GM23338 (cell line): ENCODE results near the gene MRPS31. TPM values are rescaled to one million over a fixed set of nuclear protein-coding genes. Genes with fewer than 3 reads are reported as not detected.
A peak's percentile ranks its signal among the peaks of the same experiment; 100 is the strongest.

Experiments
- ATAC-seq: fragments of 200-7000 bp; cut with Tn5 transposase; 3 replicates; pipeline ENCODE4 v1.9.1; 2020
- DNase-seq: peaks from one replicate; pipeline ENCODE4 v3.0.0-alpha.2; 2015; ENCODE audit warnings: low spot score
- H2AFZ ChIP-seq: fragments of 200-600 bp; sonication (generic); 2 replicates; pipeline ENCODE4 v1.8.0; 2016; ENCODE audit warnings: antibody characterized with exemption, mild to moderate bottlenecking, moderate library complexity
- H3F3A ChIP-seq: fragments of 200-600 bp; sonication (generic); replicated peaks from 2 replicates; pipeline ENCODE4 v1.8.0; 2017; ENCODE audit warnings: antibody characterized with exemption, mixed run types, low read depth
- H3K27ac ChIP-seq: fragments of 200-600 bp; sonication (generic); 2 replicates; pipeline ENCODE4 v1.6.1; 2016; ENCODE audit warnings: low read depth
- H3K27me3 ChIP-seq: fragments of 200-600 bp; sonication (generic); 2 replicates; pipeline ENCODE4 v1.8.0; 2016; ENCODE audit warnings: mild to moderate bottlenecking, mixed run types, moderate library complexity; ENCODE audit not compliant: insufficient read depth
- H3K36me3 ChIP-seq: fragments of 200-600 bp; sonication (generic); 2 replicates; pipeline ENCODE4 v1.8.0; 2016; ENCODE audit warnings: mild to moderate bottlenecking; ENCODE audit not compliant: insufficient read depth
- H3K4me1 ChIP-seq: fragments of 200-600 bp; sonication (generic); 2 replicates; pipeline ENCODE4 v1.8.0; 2016; ENCODE audit warnings: mild to moderate bottlenecking, moderate library complexity; ENCODE audit not compliant: insufficient read depth
- H3K4me2 ChIP-seq: fragments of 200-600 bp; sonication (generic); 2 replicates; pipeline ENCODE4 v1.7.1; 2017; ENCODE audit warnings: mixed run types
- H3K4me3 ChIP-seq: fragments of 200-600 bp; sonication (generic); 2 replicates; pipeline ENCODE4 v1.6.1; 2016; ENCODE audit warnings: mixed run types
- H3K79me2 ChIP-seq: fragments of 200-600 bp; sonication (generic); replicated peaks from 2 replicates; pipeline ENCODE4 v1.8.0; 2017; ENCODE audit warnings: mild to moderate bottlenecking; ENCODE audit not compliant: insufficient read depth
- H3K9me2 ChIP-seq: fragments of 200-600 bp; sonication (generic); 2 replicates; pipeline ENCODE4 v1.8.0; 2017; ENCODE audit not compliant: insufficient read depth
- H4K20me1 ChIP-seq: fragments of 200-600 bp; sonication (generic); replicated peaks from 2 replicates; pipeline ENCODE4 v1.8.0; 2017; ENCODE audit warnings: mild to moderate bottlenecking; ENCODE audit not compliant: insufficient read depth
- H3K27ac Mint-ChIP-seq: 2 replicates; pipeline ENCODE4 v1.8.0; 2020; ENCODE audit warnings: inconsistent platforms, mild to moderate bottlenecking, moderate library complexity, mixed read lengths
- H3K27me3 Mint-ChIP-seq: 3 replicates; pipeline ENCODE4 v1.8.0; 2022; ENCODE audit warnings: low read depth, mild to moderate bottlenecking, moderate library complexity, mixed read lengths, inconsistent platforms; ENCODE audit not compliant: insufficient read depth, poor library complexity
- H3K36me3 Mint-ChIP-seq: 3 replicates; pipeline ENCODE4 v1.8.0; 2021; ENCODE audit warnings: low read depth, mild to moderate bottlenecking, inconsistent platforms, moderate library complexity, mixed read lengths
- H3K4me1 Mint-ChIP-seq: 3 replicates; pipeline ENCODE4 v1.8.0; 2020; ENCODE audit warnings: mild to moderate bottlenecking, inconsistent platforms, mixed read lengths
- H3K4me3 Mint-ChIP-seq: 3 replicates; pipeline ENCODE4 v1.8.0; 2021; ENCODE audit warnings: moderate library complexity, mild to moderate bottlenecking, inconsistent platforms, mixed read lengths
- H3K9me3 Mint-ChIP-seq: 3 replicates; pipeline ENCODE4 v1.8.0; 2020; ENCODE audit warnings: moderate library complexity, mild to moderate bottlenecking, inconsistent platforms, mixed read lengths
- CREB1 ChIP-seq: fragments of 250-450 bp; sonication (Bioruptor Pico); IDR thresholded peaks from 2 replicates; pipeline ENCODE4 v1.5.0; 2020; ENCODE audit warnings: low read depth, mild to moderate bottlenecking, moderate library complexity
- CTCF ChIP-seq, 2 experiments: fragments of 200-600 bp in 1 of 2; sonication (generic) in 1 of 2; conservative IDR thresholded peaks; 2 replicates each; pipeline versions ENCODE4 v1.5.1 to v1.6.1; 2016 to 2017; ENCODE audit warnings: antibody characterized with exemption in 2 of 2, low read depth in 2 of 2, mild to moderate bottlenecking in 2 of 2, moderate library complexity in 1 of 2
- ETS1 ChIP-seq: IDR thresholded peaks from 2 replicates; pipeline ENCODE4 v1.6.1; 2016; ENCODE audit warnings: antibody characterized with exemption
- EZH2 ChIP-seq: fragments of 200-600 bp; sonication (generic); IDR thresholded peaks from one replicate; pipeline ENCODE4 v1.8.0; 2017; ENCODE audit warnings: antibody characterized with exemption, mild to moderate bottlenecking, low read depth; ENCODE audit not compliant: unreplicated experiment
- EZH2phosphoT487 ChIP-seq: fragments of 200-600 bp; sonication (generic); IDR thresholded peaks from one replicate; pipeline ENCODE4 v1.8.1; 2018; ENCODE audit warnings: antibody characterized with exemption; ENCODE audit not compliant: unreplicated experiment
- JUNB ChIP-seq: IDR thresholded peaks from one replicate; pipeline ENCODE4 v1.6.1; 2016; ENCODE audit warnings: antibody characterized with exemption; ENCODE audit not compliant: unreplicated experiment
- NANOG ChIP-seq: IDR thresholded peaks from 2 replicates; pipeline ENCODE4 v1.6.1; 2016; ENCODE audit warnings: antibody characterized with exemption, borderline replicate concordance
- POLR2AphosphoS5 ChIP-seq: IDR thresholded peaks from 2 replicates; pipeline ENCODE4 v1.6.1; 2016; ENCODE audit warnings: antibody characterized with exemption, low read depth
- REST ChIP-seq: IDR thresholded peaks from one replicate; pipeline ENCODE4 v1.6.1; 2018; ENCODE audit warnings: antibody characterized with exemption; ENCODE audit not compliant: unreplicated experiment
- STAT1 ChIP-seq: IDR thresholded peaks from one replicate; pipeline ENCODE4 v1.6.1; 2016; ENCODE audit warnings: antibody characterized with exemption; ENCODE audit not compliant: unreplicated experiment
- ZNF114 ChIP-seq: fragments of 250-450 bp; sonication (Bioruptor Pico); IDR thresholded peaks from 2 replicates; pipeline ENCODE4 v1.5.0; 2020; ENCODE audit warnings: mild to moderate bottlenecking, moderate library complexity
- ZNF331 ChIP-seq: fragments of 250-450 bp; sonication (Bioruptor Pico); IDR thresholded peaks from 2 replicates; pipeline ENCODE4 v1.5.0; 2020; ENCODE audit warnings: low read depth, mild to moderate bottlenecking, moderate library complexity
- ZNF462 ChIP-seq: fragments of 250-450 bp; sonication (Bioruptor Pico); IDR thresholded peaks from 2 replicates; pipeline ENCODE4 v1.5.0; 2020; ENCODE audit warnings: mild to moderate bottlenecking, moderate library complexity
- polyA plus RNA-seq: library from polyadenylated mRNA; unstranded; fragments of >200 nt; fragmentation: Nextera tagmentation; extraction: Ambion mirVana; gene quantifications from 2 replicates; pipeline ENCODE4 v1.2.1, GENCODE V29; 2016
- total RNA-seq: library from RNA; depleted of rRNA; stranded (reverse); fragments of >200 nt; shearing (Covaris generic); gene quantifications from 2 replicates; pipeline ENCODE4 v1.2.3, GENCODE V29; 2014

Gene MRPS31
- total and polyA plus RNA-seq, 2 experiments from 2014 or later, result 26.8 to 62.7 TPM

- no peak for TF ChIP-seq EZH2
- no peak for TF ChIP-seq JUNB
- TF ChIP-seq ZNF331, result no peak
- TF ChIP-seq EZH2phosphoT487, result no peak
Observed at GRCh38 chr13:40776232-40776631, 5.2 kb upstream of the MRPS31 start (continued).

GRCh38 chr13:40774672-40775071, 3.7 kb upstream of the MRPS31 start:
- Histone ChIP-seq H3K27ac (no peak overlapping the region), H3K9me2 (no peaks in the 10 kb centered on the region), H2AFZ (peak overlapping the region; percentile 24; the same call in 1 of the 2 replicates), H3F3A (no peaks in the 10 kb centered on the region), H3K79me2 (peaks cover 11% of the 10 kb centered on the region), H3K4me3 (no peak overlapping the region), H3K36me3 (no peaks in the 10 kb centered on the region), H3K4me1 (peaks cover 5% of the 10 kb centered on the region), H3K27me3 (no peaks in the 10 kb centered on the region), H4K20me1 (no peaks in the 10 kb centered on the region), H3K4me2 (no peak overlapping the region)
- no peaks in the 10 kb centered on the region for H3K9me3 Mint-ChIP-seq
- no peak overlapping the region for H3K4me3 Mint-ChIP-seq
- no peak for TF ChIP-seq STAT1
- no peak for TF ChIP-seq JUNB
- TF ChIP-seq EZH2, result no peak
- no peak for TF ChIP-seq NANOG
- no peak for TF ChIP-seq CTCF (conservative IDR thresholded peaks at IDR 0.05; ENCODE audit: low read depth in 2 of 2)
- TF ChIP-seq ZNF331, result no peak
- no peak for TF ChIP-seq REST
- TF ChIP-seq ZNF462 (CRISPR knock-in tag), result no peak
- TF ChIP-seq CREB1 (CRISPR knock-in tag), result no peak
- TF ChIP-seq EZH2phosphoT487, result no peak
- no peak for TF ChIP-seq ZNF114 (CRISPR knock-in tag)
- no peak for TF ChIP-seq POLR2AphosphoS5
- no peak for TF ChIP-seq ETS1
- no peaks in the 10 kb centered on the region for H3K36me3 Mint-ChIP-seq
- H3K4me1 Mint-ChIP-seq, result peaks cover 13% of the 10 kb centered on the region
- DNase-seq (no peak), ATAC-seq (no peak)
- no peak overlapping the region for H3K27ac Mint-ChIP-seq
- peaks cover 2% of the 10 kb centered on the region for H3K27me3 Mint-ChIP-seq
